22Rv1 (cell line): ENCODE data around the gene HAO1.

Source experiments
- CTCF ChIP-seq: fragments of 450-650 bp; IDR thresholded peaks from 2 replicates; pipeline ENCODE4 v1.5.1; 2017; ENCODE audit warnings: mild to moderate bottlenecking
- ZFX ChIP-seq: fragments of 450-650 bp; IDR thresholded peaks from 2 replicates; pipeline ENCODE4 v1.6.1; 2017; ENCODE audit warnings: antibody characterized with exemption, borderline replicate concordance

- TF ChIP-seq CTCF (no peak), ZFX (no peak)
Observed at GRCh38 chr20:7850775-7851490, 89.3 kb downstream of the HAO1 start.
